HEK293 (cell line): ENCODE measurements around the gene TMPRSS6.
A peak's percentile ranks its signal among the peaks of the same experiment; 100 is the strongest.

Experiments
- CTCF ChIA-PET: fragments of 350-600 bp; formaldehyde crosslinking; extraction: SDS; loops from one replicate; lab custom pipeline; 2021; ENCODE audit warnings: antibody characterized with exemption; lab: Yijun Ruan, JAX
- POLR2A ChIA-PET: fragments of 300-600 bp; formaldehyde crosslinking; extraction: SDS; loops from one replicate; lab custom pipeline; 2020; ENCODE audit warnings: antibody characterized with exemption, inconsistent platforms; lab: Yijun Ruan, JAX
- H3K27ac ChIP-seq: fragments of 200-500 bp; sonication (Bioruptor generic); 2 replicates; pipeline ENCODE4 v1.5.1; 2014; ENCODE audit warnings: low read depth, low read length, control low read depth, inconsistent platforms; ENCODE audit errors: extremely low read depth
- H3K36me3 ChIP-seq, 2 experiments: fragments of 200-500 bp in 1 of 2; sonication (Bioruptor generic) in 1 of 2; 1 replicate in 1 of 2; 2 replicates in 1 of 2; pipeline ENCODE4 v1.5.1; 2014 to 2017; ENCODE audit warnings: inconsistent platforms in 2 of 2, low read length in 2 of 2; ENCODE audit not compliant: control insufficient read depth in 2 of 2, insufficient read depth in 1 of 2
- H3K4me1 ChIP-seq: fragments of 200-500 bp; sonication (Bioruptor generic); 2 replicates; pipeline ENCODE4 v1.5.1; 2014; ENCODE audit warnings: mild to moderate bottlenecking, low read length, inconsistent platforms; ENCODE audit not compliant: control insufficient read depth, insufficient read depth
- H3K4me3 ChIP-seq: 2 replicates; pipeline ENCODE4 v1.5.1; 2011; ENCODE audit warnings: low read depth, mild to moderate bottlenecking, control low read depth, low read length, moderate library complexity
- H3K9me3 ChIP-seq: fragments of 200-500 bp; sonication (Bioruptor generic); 2 replicates; pipeline ENCODE4 v1.5.1; 2014; ENCODE audit warnings: low read depth, low read length, inconsistent platforms; ENCODE audit not compliant: control insufficient read depth, insufficient read depth
- GLIS1 ChIP-seq: fragments of 450-650 bp; formaldehyde crosslinking; IDR thresholded peaks from 2 replicates; pipeline ENCODE4 v1.5.1; 2016; ENCODE audit warnings: missing biosample characterization, missing genetic modification characterization
- KLF1 ChIP-seq: fragments of 450-650 bp; formaldehyde crosslinking; IDR thresholded peaks from 2 replicates; pipeline ENCODE4 v1.5.1; 2016; ENCODE audit warnings: missing biosample characterization, missing genetic modification characterization
- KLF9 ChIP-seq: fragments of 450-650 bp; formaldehyde crosslinking; IDR thresholded peaks from 2 replicates; pipeline ENCODE4 v1.5.1; 2016; ENCODE audit warnings: missing biosample characterization, missing genetic modification characterization, low read depth
- SETDB1 ChIP-seq: IDR thresholded peaks from one replicate; pipeline ENCODE4 v1.6.1; 2017; ENCODE audit warnings: mild to moderate bottlenecking, low read length, moderate library complexity, mixed read lengths; ENCODE audit not compliant: insufficient read length
- ZBTB20 ChIP-seq: fragments of 450-650 bp; formaldehyde crosslinking; IDR thresholded peaks from 2 replicates; pipeline ENCODE4 v1.5.1; 2016; ENCODE audit warnings: missing biosample characterization, missing genetic modification characterization
- ZNF138 ChIP-seq: fragments of 450-650 bp; formaldehyde crosslinking; IDR thresholded peaks from 2 replicates; pipeline ENCODE4 v1.5.1; 2016; ENCODE audit warnings: missing biosample characterization, missing genetic modification characterization, borderline replicate concordance
- ZNF280C ChIP-seq: fragments of 450-650 bp; formaldehyde crosslinking; IDR thresholded peaks from 2 replicates; pipeline ENCODE4 v1.5.1; 2016; ENCODE audit warnings: missing biosample characterization, missing genetic modification characterization
- ZNF398 ChIP-seq: fragments of 450-650 bp; formaldehyde crosslinking; IDR thresholded peaks from 2 replicates; pipeline ENCODE4 v1.5.1; 2017; ENCODE audit warnings: missing biosample characterization, missing genetic modification characterization
- ZNF530 ChIP-seq: fragments of 450-650 bp; formaldehyde crosslinking; IDR thresholded peaks from 2 replicates; pipeline ENCODE4 v1.5.1; 2016; ENCODE audit warnings: low read depth, missing biosample characterization, missing genetic modification characterization
- ZNF561 ChIP-seq: fragments of 450-650 bp; IDR thresholded peaks from 2 replicates; pipeline ENCODE4 v1.5.1; 2018; ENCODE audit warnings: missing biosample characterization, missing genetic modification characterization, borderline replicate concordance
- ZNF623 ChIP-seq: fragments of 450-650 bp; formaldehyde crosslinking; IDR thresholded peaks from 2 replicates; pipeline ENCODE4 v1.5.1; 2016; ENCODE audit warnings: missing biosample characterization, missing genetic modification characterization
- ZNF660 ChIP-seq: fragments of 450-650 bp; IDR thresholded peaks from 2 replicates; pipeline ENCODE4 v1.5.1; 2018; ENCODE audit warnings: missing biosample characterization, mild to moderate bottlenecking, missing genetic modification characterization
- ZNF670 ChIP-seq: fragments of 450-650 bp; formaldehyde crosslinking; IDR thresholded peaks from 2 replicates; pipeline ENCODE4 v1.5.1; 2016; ENCODE audit warnings: missing biosample characterization, missing genetic modification characterization, low read depth
- ZNF701 ChIP-seq: fragments of 450-650 bp; formaldehyde crosslinking; IDR thresholded peaks from 2 replicates; pipeline ENCODE4 v1.5.1; 2016; ENCODE audit warnings: missing biosample characterization, missing genetic modification characterization
- ZNF777 ChIP-seq: fragments of 450-650 bp; formaldehyde crosslinking; IDR thresholded peaks from 2 replicates; pipeline ENCODE4 v1.5.1; 2017; ENCODE audit warnings: missing biosample characterization, missing genetic modification characterization, borderline replicate concordance
- ZSCAN30 ChIP-seq: fragments of 450-650 bp; IDR thresholded peaks from 2 replicates; pipeline ENCODE4 v1.5.1; 2018; ENCODE audit warnings: missing biosample characterization, mild to moderate bottlenecking, missing genetic modification characterization, moderate library complexity

TMPRSS6 gene

GRCh38 chr22:37144180-37144554 lies 34.7 kb upstream of the TMPRSS6 start:
- H3K9me3 ChIP-seq: no peaks in the 10 kb centered on the region
- peak; percentile 93 for TF ChIP-seq ZNF623 (tag by site-specific recombination)
- TF ChIP-seq SETDB1: no peak
- TF ChIP-seq ZNF701 (tag by site-specific recombination): no peak
- TF ChIP-seq ZNF561 (tag by site-specific recombination): no peak
- TF ChIP-seq ZNF398: no peak
- TF ChIP-seq ZNF670 (tag by site-specific recombination): no peak
- TF ChIP-seq ZNF280C (tag by site-specific recombination): no peak
- TF ChIP-seq, all 188 proteins: peak for 1
- ChIA-PET CTCF (interaction anchor here (0.6 to 1.1 kb wide), 2 partner anchors 56 to 86 kb away, joined by 3 to 5 read pairs; no protein-coding TSS in a partner anchor), POLR2A (no interaction called here)
- H3K27ac ChIP-seq: no peak overlapping the region
- H3K4me3 ChIP-seq: no peak overlapping the region
- peaks cover 6% of the 10 kb centered on the region; the same call in 1 of the 2 replicates for H3K4me1 ChIP-seq
- no peaks in the 10 kb centered on the region for H3K36me3 ChIP-seq

GRCh38 chr22:37141971-37142370 lies 32.5 kb upstream of the TMPRSS6 start:
- Histone ChIP-seq H3K4me1 (peaks cover 6% of the 10 kb centered on the region; the same call in 1 of the 2 replicates), H3K27ac (no peak overlapping the region), H3K9me3 (no peaks in the 10 kb centered on the region), H3K36me3 (no peaks in the 10 kb centered on the region), H3K4me3 (no peak overlapping the region)
- 0 out of 2 replicates have a peak, but pooled peaks have one; percentile 15 for TF ChIP-seq GLIS1 (tag by site-specific recombination)
- TF ChIP-seq ZSCAN30: no peak
- TF ChIP-seq KLF1: peak; percentile 25; the same call in 1 of the 2 replicates
- TF ChIP-seq ZBTB20 (tag by site-specific recombination): no peak
- no peak for TF ChIP-seq ZNF530
- no peak for TF ChIP-seq ZNF138 (tag by site-specific recombination)
- no peak for TF ChIP-seq ZNF777 (tag by site-specific recombination)
- CTCF ChIA-PET: interaction anchor here (0.6 to 1.3 kb wide), 2 partner anchors 16 to 87 kb away, joined by 3 to 4 read pairs; no protein-coding TSS in a partner anchor
- POLR2A ChIA-PET: interaction anchor here (2.0 kb wide), 1 partner anchor 58 kb away, joined by 6 read pairs; no protein-coding TSS in a partner anchor

DNA sequence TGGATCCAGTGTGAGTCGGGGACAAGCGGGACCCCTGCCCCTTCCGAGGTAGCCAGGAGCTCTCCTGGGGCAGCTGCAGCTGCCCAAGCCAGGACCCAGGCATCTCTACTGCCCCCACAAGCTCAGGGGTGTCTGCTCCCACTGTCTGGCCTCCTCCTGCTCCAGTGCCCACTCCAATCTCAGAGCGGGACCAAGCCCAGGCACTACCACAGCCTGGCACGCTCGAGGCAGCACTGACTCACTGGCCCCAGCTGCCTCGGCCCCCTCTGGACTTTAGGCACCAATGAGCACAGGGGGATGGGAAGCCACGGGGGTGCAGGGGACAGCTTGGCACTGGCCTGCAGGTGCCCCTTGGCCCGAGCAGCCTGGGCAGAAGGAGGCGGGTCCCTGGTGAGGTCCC lies 32.0 kb upstream of the TMPRSS6 start:
- TF ChIP-seq KLF9 (tag by site-specific recombination): no peak
- TF ChIP-seq ZNF660: no peak
- Histone ChIP-seq H3K36me3 (no peaks in the 10 kb centered on the region), H3K4me1 (peaks cover 6% of the 10 kb centered on the region; the same call in 1 of the 2 replicates), H3K27ac (no peak overlapping the region), H3K4me3 (no peak overlapping the region), H3K9me3 (no peaks in the 10 kb centered on the region)
- ChIA-PET CTCF (interaction anchor here (1.3 kb wide), 1 partner anchor 15 kb away, joined by 4 read pairs; no protein-coding TSS in a partner anchor), POLR2A (interaction anchor here (2.0 kb wide), 1 partner anchor 58 kb away, joined by 6 read pairs; no protein-coding TSS in a partner anchor)
